H1 (cell line): ENCODE results near the gene BTK. TPM values are rescaled to one million over a fixed set of nuclear protein-coding genes. Genes with fewer than 3 reads are reported as not detected.
A peak's percentile ranks its signal among the peaks of the same experiment; 100 is the strongest.

Experiments
- POLR2A ChIP-seq, 2 experiments: IDR thresholded peaks; 1 replicate in 1 of 2; 2 replicates in 1 of 2; pipeline ENCODE4 v1.6.1; 2011; ENCODE audit warnings: low read depth in 2 of 2, low read length in 2 of 2, mild to moderate bottlenecking in 2 of 2; ENCODE audit errors: control extremely low read depth in 1 of 2
- POLR2AphosphoS5 ChIP-seq: IDR thresholded peaks from 2 replicates; pipeline ENCODE4 v1.6.1; 2011; ENCODE audit warnings: low read depth, low read length
- SP1 ChIP-seq: IDR thresholded peaks from 2 replicates; pipeline ENCODE4 v1.6.1; 2011; ENCODE audit warnings: low read depth, low read length
- TAF1 ChIP-seq: IDR thresholded peaks from 2 replicates; pipeline ENCODE4 v1.6.1; 2011; ENCODE audit warnings: mild to moderate bottlenecking, low read depth, low read length
- TAF7 ChIP-seq: optimal IDR thresholded peaks from 2 replicates; pipeline ENCODE3; 2011; ENCODE audit warnings: low read depth, mild to moderate bottlenecking, inconsistent platforms, low read length, moderate library complexity, borderline replicate concordance
- TBP ChIP-seq: IDR thresholded peaks from 2 replicates; pipeline ENCODE4 v1.6.1; 2011; ENCODE audit warnings: low read depth, low read length, improper control_type of control experiment
- YY1 ChIP-seq: IDR thresholded peaks from 2 replicates; pipeline ENCODE4 v1.6.1; 2011; ENCODE audit warnings: low read depth, mild to moderate bottlenecking, low read length
- polyA plus RNA-seq, 7 experiments: library from polyadenylated mRNA; depleted of rRNA in 3 of 7; stranded (reverse) in 5 of 7; unstranded in 2 of 7; fragments of >200 nt in 5 of 7; fragments of 200-250 nt in 2 of 7; gene quantifications; 1 replicate in 5 of 7; 2 replicates in 1 of 7; 4 replicates in 1 of 7; pipeline versions ENCODE4 v1.2.1 to v1.2.3, GENCODE V29; 2011 to 2013; ENCODE audit warnings: missing spikeins in 2 of 7, mixed read lengths in 2 of 7
- total RNA-seq: library from RNA; stranded (reverse); fragmentation: NEBNext Ultra II Directional; extraction: Animal tissue kit (Norgen Biotek cat#: 25700); gene quantifications from 2 replicates; pipeline ENCODE4 v1.2.1, GENCODE V29; 2021

The BTK gene
- total and polyA plus RNA-seq, 2 of the 8 experiments (the other 6 are each of a cell fraction or from before 2014, with no cell fraction given), result 0.06 to 0.20 TPM

DNA sequence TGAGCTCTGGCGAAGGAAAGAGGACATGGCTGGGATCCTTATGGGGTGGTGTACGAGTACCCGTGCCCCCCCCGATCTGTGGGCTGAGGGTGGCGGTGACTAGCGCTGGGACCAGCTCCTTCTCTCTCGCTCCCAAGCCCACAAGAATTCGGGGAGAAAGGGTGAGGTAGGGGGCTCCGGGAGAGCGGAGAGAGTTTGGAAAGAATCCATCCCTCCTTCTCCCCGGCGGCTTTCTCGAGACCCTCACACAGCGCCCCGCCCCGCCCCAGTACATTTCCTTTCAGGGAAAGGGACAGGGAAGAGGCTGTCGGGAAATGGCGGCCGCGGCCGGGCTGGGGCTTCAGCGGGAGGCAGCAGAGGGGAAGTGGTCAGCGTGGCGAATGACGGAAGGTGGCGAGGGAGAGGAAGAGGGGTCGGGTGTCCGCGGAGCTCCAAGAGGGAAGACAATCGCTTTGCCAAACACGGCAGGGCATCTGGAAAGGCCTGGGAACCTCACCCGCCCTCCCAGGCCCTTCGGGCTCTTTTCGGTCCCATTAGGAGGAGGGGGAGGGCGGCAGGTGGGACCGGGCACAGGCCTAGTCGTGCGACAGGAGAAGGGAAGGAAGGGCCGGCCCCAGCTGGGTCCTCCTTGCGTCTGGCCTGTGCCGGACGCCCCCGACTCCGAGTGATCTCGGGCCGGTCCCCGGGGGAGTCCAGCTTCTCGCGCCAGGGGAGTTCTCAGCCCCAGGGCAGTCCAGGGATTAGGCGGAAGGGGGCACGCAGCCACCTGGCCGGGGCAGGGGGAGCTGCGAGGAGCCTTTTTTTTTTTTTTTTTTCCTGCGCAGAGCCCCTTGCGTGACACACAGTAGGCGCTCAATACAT, 32.2 kb upstream of the BTK start (continued):
- peak; percentile 70 for TF ChIP-seq TAF7
- TF ChIP-seq POLR2AphosphoS5, result peak; percentile 54; the same call in 1 of the 2 replicates
- TF ChIP-seq SP1, result no peak
- TF ChIP-seq POLR2A (IDR thresholded peaks at IDR 0.05; ENCODE audit: control extremely low read depth in 1 of 2, low read depth in 2 of 2, low read length in 2 of 2), result peak; percentile 69 to 78
- peak; percentile 87 for TF ChIP-seq YY1
- TF ChIP-seq TBP, result peak; percentile 50; the same call in 1 of the 2 replicates
- peak; percentile 77 for TF ChIP-seq TAF1
